C4-2B (cell line): ENCODE results near the gene ASB8.

Source experiments
- H3K27ac ChIP-seq: fragments of 450-650 bp; 2 replicates; pipeline ENCODE4 v1.5.1; 2017
- CTCF ChIP-seq: fragments of 450-650 bp; conservative IDR thresholded peaks from 2 replicates; pipeline ENCODE4 v1.5.1; 2017; ENCODE audit warnings: mild to moderate bottlenecking
- ZFX ChIP-seq: fragments of 450-650 bp; IDR thresholded peaks from 2 replicates; pipeline ENCODE4 v1.6.1; 2017

ASB8 gene

GRCh38 chr12:48198672-48198971 lies 41.3 kb upstream of the ASB8 start:
- H3K27ac ChIP-seq = no peak overlapping the region
- no peak for TF ChIP-seq CTCF
- TF ChIP-seq ZFX = no peak

- no peak for TF ChIP-seq CTCF
- no peak for TF ChIP-seq ZFX
- no peak overlapping the region for H3K27ac ChIP-seq
Observed at GRCh38 chr12:48197971-48198671, 40.8 kb upstream of the ASB8 start.

GRCh38 chr12:48197549-48197970 lies 40.2 kb upstream of the ASB8 start:
- TF ChIP-seq ZFX (no peak), CTCF (peak; percentile 64)
- H3K27ac ChIP-seq = no peak overlapping the region

- no peak for TF ChIP-seq ZFX
- TF ChIP-seq CTCF = no peak
- H3K27ac ChIP-seq = no peak overlapping the region
Observed at GRCh38 chr12:48194799-48195201, 37.5 kb upstream of the ASB8 start.

GRCh38 chr12:48193623-48194022 lies 36.3 kb upstream of the ASB8 start:
- TF ChIP-seq CTCF (no peak), ZFX (no peak)
- no peak overlapping the region for H3K27ac ChIP-seq

- H3K27ac ChIP-seq = no peak overlapping the region
- TF ChIP-seq ZFX = no peak
- no peak for TF ChIP-seq CTCF
Observed at GRCh38 chr12:48192861-48193260, 35.5 kb upstream of the ASB8 start.

GRCh38 chr12:48191096-48191495 lies 33.8 kb upstream of the ASB8 start:
- TF ChIP-seq CTCF = no peak
- TF ChIP-seq ZFX = no peak
- no peak overlapping the region for H3K27ac ChIP-seq
